Naive thymus-derived CD4-positive, alpha-beta T cell (primary cell): Measurements from ENCODE around the gene GJB5. TPM values are rescaled to one million over a fixed set of nuclear protein-coding genes. Genes with fewer than 3 reads are reported as not detected.

ENCODE experiments used
- ATAC-seq: fragments of 150-1000 bp; cut with Tn5 transposase; 2 replicates; pipeline ENCODE4 v1.10.0; 2021; ENCODE audit warnings: mild to moderate bottlenecking, moderate library complexity
- CTCF ChIA-PET: fragments of 350-600 bp; sonication (Branson Sonifier 250); formaldehyde crosslinking; loops from one replicate; lab custom pipeline; 2021; ENCODE audit warnings: antibody characterized with exemption; lab: Charles Lee
- POLR2A ChIA-PET: fragments of 350-600 bp; sonication (Branson Sonifier 250); formaldehyde crosslinking; loops from one replicate; lab custom pipeline; 2021; ENCODE audit warnings: antibody characterized with exemption, inconsistent platforms; lab: Charles Lee
- DNase-seq, 9 donors: peaks; one replicate each; pipeline versions ENCODE4 v3.0.0 to v3.0.0-alpha.2; 2020 to 2022; ENCODE audit warnings: mixed read lengths in 1 of 9
- H3K27ac ChIP-seq: one replicate; pipeline ENCODE4 v1.7.0; 2013; ENCODE audit warnings: mild to moderate bottlenecking, low read depth, low read length, moderate library complexity
- H3K27me3 ChIP-seq, 2 donors: one replicate each; pipeline ENCODE4 v1.7.0; 2013; ENCODE audit warnings: low read length in 2 of 2, mild to moderate bottlenecking in 2 of 2, moderate library complexity in 2 of 2; ENCODE audit not compliant: control insufficient read depth in 2 of 2, insufficient read depth in 2 of 2
- H3K36me3 ChIP-seq, 3 experiments: 1 replicate in 2 of 3; 2 replicates in 1 of 3; pipeline ENCODE4 v1.7.0; 2013; ENCODE audit warnings: low read length in 3 of 3, mild to moderate bottlenecking in 3 of 3, moderate library complexity in 1 of 3; ENCODE audit not compliant: insufficient read depth in 3 of 3, control insufficient read depth in 2 of 3
- H3K4me1 ChIP-seq, 2 donors: one replicate each; pipeline ENCODE4 v1.7.0; 2013; ENCODE audit warnings: low read length in 2 of 2, mild to moderate bottlenecking in 2 of 2, moderate library complexity in 1 of 2; ENCODE audit not compliant: control insufficient read depth in 2 of 2, insufficient read depth in 2 of 2
- H3K4me3 ChIP-seq: 2 replicates; pipeline ENCODE4 v1.7.0; 2013; ENCODE audit warnings: mild to moderate bottlenecking, low read length
- H3K9me3 ChIP-seq, 3 experiments: 1 replicate in 2 of 3; 2 replicates in 1 of 3; pipeline ENCODE4 v1.7.0; 2013; ENCODE audit warnings: low read length in 3 of 3; ENCODE audit not compliant: control insufficient read depth in 2 of 3
- H3K27ac Mint-ChIP-seq, 9 donors: one replicate each; pipeline ENCODE4 v1.8.0; 2020 to 2022; ENCODE audit warnings: mixed read lengths in 9 of 9, mild to moderate bottlenecking in 8 of 9, moderate library complexity in 5 of 9, inconsistent platforms in 2 of 9
- H3K27me3 Mint-ChIP-seq, 5 donors: one replicate each; pipeline ENCODE4 v1.8.0; 2021 to 2022; ENCODE audit warnings: mixed read lengths in 5 of 5, mild to moderate bottlenecking in 1 of 5
- H3K36me3 Mint-ChIP-seq, 5 donors: one replicate each; pipeline ENCODE4 v1.8.0; 2020 to 2022; ENCODE audit warnings: mixed read lengths in 5 of 5, mild to moderate bottlenecking in 3 of 5, inconsistent platforms in 1 of 5
- H3K4me1 Mint-ChIP-seq, 7 donors: one replicate each; pipeline ENCODE4 v1.8.0; 2020 to 2022; ENCODE audit warnings: mixed read lengths in 7 of 7, mild to moderate bottlenecking in 3 of 7, inconsistent platforms in 1 of 7
- H3K4me3 Mint-ChIP-seq, 10 donors: one replicate each; pipeline ENCODE4 v1.8.0; 2020 to 2022; ENCODE audit warnings: mild to moderate bottlenecking in 10 of 10, mixed read lengths in 10 of 10, moderate library complexity in 6 of 10, inconsistent platforms in 2 of 10
- H3K9me3 Mint-ChIP-seq, 11 donors: one replicate each; pipeline ENCODE4 v1.8.0; 2020 to 2022; ENCODE audit warnings: mixed read lengths in 11 of 11, mild to moderate bottlenecking in 4 of 11, inconsistent platforms in 1 of 11, moderate library complexity in 1 of 11
- intact Hi-C, 2 donors: fragments of 100-400 bp; cut with micrococcal nuclease; formaldehyde crosslinking; loops; one replicate each; pipeline ENCODE4 v1.15.1; 2023
- polyA plus RNA-seq, 2 donors: library from polyadenylated mRNA; unstranded; fragments of 300-500 nt; fragmentation: Illumina TruSeq; gene quantifications; one replicate each; pipeline ENCODE4 v1.2.3, GENCODE V29; 2021
- total RNA-seq, 6 experiments: library from RNA in 5 of 6; stranded (reverse) in 5 of 6; gene quantifications; 1 replicate in 5 of 6; 2 replicates in 1 of 6; pipeline ENCODE4 v1.2.3 and lab custom pipeline; 2021 to 2026

The GJB5 gene
- total and polyA plus RNA-seq, 7 experiments from 2014 or later, result not detected

DNA sequence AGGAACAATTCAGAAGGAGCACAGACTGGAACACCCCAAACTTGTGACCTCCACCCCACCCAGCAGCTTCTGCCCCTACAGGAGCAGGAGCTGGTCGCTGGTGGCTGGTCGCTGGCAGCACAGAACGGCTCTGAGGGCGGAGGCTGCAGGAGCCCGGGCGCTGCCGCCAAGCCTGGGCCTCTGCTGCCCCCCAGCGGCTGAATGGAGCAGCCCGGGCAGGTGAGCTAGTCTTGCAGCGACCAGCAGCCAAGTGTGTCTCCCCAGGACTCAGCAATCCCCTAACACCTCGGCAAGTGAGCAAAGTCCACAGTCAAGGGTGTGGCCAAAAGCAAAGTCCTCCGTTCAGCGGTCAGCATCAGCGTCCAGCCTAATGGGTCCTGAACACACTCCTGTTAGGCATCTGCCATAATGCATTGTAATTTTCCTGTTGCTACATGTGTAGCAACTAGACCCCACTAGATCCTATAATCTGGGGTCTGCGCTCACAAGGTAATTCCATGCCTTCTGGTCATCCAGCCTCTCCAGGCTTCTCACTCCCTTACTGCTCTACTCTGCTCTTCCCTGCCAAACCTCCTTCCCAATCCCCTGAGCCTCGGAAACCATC is 12.1 kb upstream of the GJB5 start:
- CTCF ChIA-PET, result interaction anchor here (1.1 to 1.8 kb wide), 6 partner anchors 10 to 1112 kb away, joined by 3 to 11 read pairs (median 6); no protein-coding TSS in a partner anchor
- Histone ChIP-seq H3K4me3 (no peak overlapping the region), H3K9me3 (no peaks in the 10 kb centered on the region), H3K27ac (no peak overlapping the region), H3K4me1 (no peaks in the 10 kb centered on the region), H3K27me3 (no peaks in the 10 kb centered on the region), H3K36me3 (no peaks in the 10 kb centered on the region)
- peaks cover 0 to 6% (median 0%) of the 10 kb centered on the region in 7 donors for H3K4me1 Mint-ChIP-seq
- no peaks in the 10 kb centered on the region for H3K9me3 Mint-ChIP-seq
- ATAC-seq, result peak; percentile 80
- intact Hi-C loops, result loop anchor here (1.0 to 5.0 kb wide), 2 partner anchors 1109 to 1110 kb away; no protein-coding TSS in a partner anchor
- peak; percentile 35 to 87 (median 66) for DNase-seq
- H3K4me3 Mint-ChIP-seq, result no peak overlapping the region
- H3K27me3 Mint-ChIP-seq, result peaks cover 0 to 7% (median 0%) of the 10 kb centered on the region in 5 donors
- H3K36me3 Mint-ChIP-seq, result no peaks in the 10 kb centered on the region
- H3K27ac Mint-ChIP-seq, result no peak overlapping the region
- POLR2A ChIA-PET, result no interaction called here

DNA sequence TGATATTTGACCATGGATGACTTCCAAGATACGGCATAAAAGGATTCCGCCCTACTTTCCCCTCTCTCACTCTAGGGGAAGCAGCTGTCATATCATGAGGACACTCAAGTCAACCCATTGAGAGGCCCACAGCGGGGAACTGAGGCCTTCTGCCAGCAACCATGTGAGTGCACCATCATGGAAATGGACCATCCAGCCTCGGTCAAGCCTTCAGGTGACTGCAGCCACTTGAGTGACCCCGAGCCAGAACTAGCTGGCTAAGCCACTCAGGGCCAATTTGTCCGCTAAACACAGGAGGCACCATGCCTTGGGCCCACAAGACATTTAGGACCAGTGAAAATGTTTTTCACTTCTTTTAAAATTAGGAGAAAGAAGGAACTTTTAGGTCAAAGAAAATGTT is 11.1 kb upstream of the GJB5 start:
- H3K4me1 Mint-ChIP-seq, result peaks cover 0 to 6% (median 0%) of the 10 kb centered on the region in 7 donors
- no peak overlapping the region for H3K4me3 Mint-ChIP-seq
- ATAC-seq, result no peak
- Histone ChIP-seq H3K27me3 (no peaks in the 10 kb centered on the region), H3K4me3 (no peak overlapping the region), H3K4me1 (no peaks in the 10 kb centered on the region), H3K27ac (no peak overlapping the region), H3K9me3 (no peaks in the 10 kb centered on the region), H3K36me3 (no peaks in the 10 kb centered on the region)
- H3K9me3 Mint-ChIP-seq, result no peaks in the 10 kb centered on the region
- peaks cover 0 to 9% (median 0%) of the 10 kb centered on the region in 5 donors for H3K27me3 Mint-ChIP-seq
- H3K36me3 Mint-ChIP-seq, result no peaks in the 10 kb centered on the region
- intact Hi-C loops, result loop anchor here in 1 of 2 donors (5.0 kb wide), 1 partner anchor 1111 kb away; no protein-coding TSS in a partner anchor
- DNase-seq, result no peak
- ChIA-PET POLR2A (no interaction called here), CTCF (interaction anchor here (1.1 to 1.8 kb wide), 6 partner anchors 9 to 1111 kb away, joined by 3 to 11 read pairs (median 3); no protein-coding TSS in a partner anchor)
- no peak overlapping the region for H3K27ac Mint-ChIP-seq

DNA sequence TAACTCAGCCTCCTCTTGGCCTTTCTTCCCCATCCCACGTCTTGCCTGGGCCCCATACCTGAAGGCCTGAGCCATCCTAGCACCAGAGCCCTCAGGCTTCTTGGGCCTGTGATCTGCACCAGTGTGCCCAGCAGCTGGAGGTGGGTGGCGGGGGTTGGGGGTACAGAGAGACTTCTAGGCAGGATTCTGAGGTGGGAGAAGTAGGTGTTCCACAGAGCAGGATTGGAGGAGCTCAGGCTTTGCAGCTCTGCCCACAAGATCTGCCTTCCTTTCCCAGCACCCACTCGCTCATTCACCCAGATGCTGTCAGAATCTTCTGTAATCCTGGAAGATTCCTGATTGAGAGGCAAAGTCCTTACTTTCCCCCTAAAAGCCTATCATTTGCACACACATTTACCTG is 10.0 kb upstream of the GJB5 start:
- H3K4me1 Mint-ChIP-seq, result peaks cover 0 to 6% (median 0%) of the 10 kb centered on the region in 7 donors
- CTCF ChIA-PET, result interaction anchor here (1.3 kb wide), 1 partner anchor 1112 kb away, joined by 3 read pairs; no protein-coding TSS in a partner anchor
- H3K27me3 Mint-ChIP-seq, result peaks cover 0 to 9% (median 0%) of the 10 kb centered on the region in 5 donors
- intact Hi-C loops, result loop anchor here in 1 of 2 donors (5.0 kb wide), 1 partner anchor 1113 kb away; no protein-coding TSS in a partner anchor
- no peak for ATAC-seq
- no peaks in the 10 kb centered on the region for H3K36me3 Mint-ChIP-seq
- no peaks in the 10 kb centered on the region for H3K9me3 Mint-ChIP-seq
- peak overlapping the region in 1 of 9 donors; percentile 23 for H3K27ac Mint-ChIP-seq
- Histone ChIP-seq H3K27ac (no peak overlapping the region), H3K4me3 (no peak overlapping the region), H3K4me1 (no peaks in the 10 kb centered on the region), H3K36me3 (no peaks in the 10 kb centered on the region), H3K27me3 (no peaks in the 10 kb centered on the region), H3K9me3 (no peaks in the 10 kb centered on the region)
- no peak for DNase-seq
- POLR2A ChIA-PET, result no interaction called here
- no peak overlapping the region for H3K4me3 Mint-ChIP-seq

DNA sequence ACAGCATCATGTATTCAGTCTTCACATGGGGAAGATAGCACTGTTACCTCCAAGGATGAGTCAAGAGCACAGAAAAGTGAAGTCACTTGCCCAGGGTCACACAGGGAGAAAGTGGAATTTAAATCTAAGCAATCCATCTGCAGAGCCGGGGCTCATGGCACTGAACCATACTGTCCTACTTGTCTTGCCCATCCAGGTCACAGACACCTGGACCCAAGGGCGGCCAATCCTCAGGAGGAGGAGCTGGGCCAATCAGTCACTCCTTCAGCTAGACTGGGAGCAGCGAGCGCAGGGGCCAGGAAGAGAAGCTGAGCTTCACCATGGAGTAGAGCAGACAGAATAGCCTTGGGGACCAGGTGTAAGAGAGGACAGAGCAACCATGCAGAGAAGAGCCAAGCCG is 9.2 kb upstream of the GJB5 start:
- POLR2A ChIA-PET, result no interaction called here
- H3K4me3 ChIP-seq, result no peak overlapping the region
- H3K4me1 Mint-ChIP-seq, result peaks cover 0 to 6% (median 0%) of the 10 kb centered on the region in 7 donors
- no peaks in the 10 kb centered on the region for H3K9me3 ChIP-seq
- no peaks in the 10 kb centered on the region for H3K27me3 ChIP-seq
- intact Hi-C loops, result no loop called here
- H3K4me3 Mint-ChIP-seq, result no peak overlapping the region
- no peaks in the 10 kb centered on the region for H3K36me3 Mint-ChIP-seq
- CTCF ChIA-PET, result no interaction called here
- ATAC-seq (no peak), DNase-seq (no peak)
- peaks cover 0 to 5% (median 0%) of the 10 kb centered on the region in 5 donors for H3K27me3 Mint-ChIP-seq
- H3K27ac ChIP-seq, result no peak overlapping the region
- no peaks in the 10 kb centered on the region for H3K4me1 ChIP-seq
- H3K27ac Mint-ChIP-seq, result no peak overlapping the region
- H3K9me3 Mint-ChIP-seq, result no peaks in the 10 kb centered on the region
- H3K36me3 ChIP-seq, result no peaks in the 10 kb centered on the region

DNA sequence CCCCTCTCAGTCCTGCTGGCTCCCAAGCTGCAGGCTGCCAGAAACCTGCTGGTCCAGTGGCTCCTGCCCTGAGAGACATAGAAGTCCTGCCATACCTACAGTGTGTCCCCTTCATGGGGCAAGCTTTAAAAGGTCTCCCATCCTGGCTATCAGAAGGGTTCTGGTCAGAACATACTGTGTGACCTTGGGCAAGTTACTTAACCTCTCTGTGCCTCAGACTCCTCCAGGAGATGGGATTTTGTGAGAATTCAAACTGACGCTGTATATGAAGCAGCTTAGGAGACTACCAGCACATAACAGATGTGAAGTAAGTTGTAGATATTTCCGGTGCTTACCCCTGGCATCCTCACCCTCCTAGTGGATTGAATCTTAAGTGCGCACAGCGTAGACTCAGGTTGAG is 8.7 kb upstream of the GJB5 start:
- DNase-seq, result no peak
- Mint-ChIP-seq H3K27ac (no peak overlapping the region), H3K4me3 (no peak overlapping the region), H3K4me1 (peaks cover 0 to 6% (median 0%) of the 10 kb centered on the region in 7 donors), H3K27me3 (peaks cover 0 to 5% (median 0%) of the 10 kb centered on the region in 5 donors), H3K9me3 (no peaks in the 10 kb centered on the region), H3K36me3 (no peaks in the 10 kb centered on the region)
- no peaks in the 10 kb centered on the region for H3K4me1 ChIP-seq
- intact Hi-C loops, result no loop called here
- CTCF ChIA-PET, result no interaction called here
- no peak for ATAC-seq
- no peaks in the 10 kb centered on the region for H3K9me3 ChIP-seq
- H3K36me3 ChIP-seq, result no peaks in the 10 kb centered on the region
- H3K27me3 ChIP-seq, result no peaks in the 10 kb centered on the region
- H3K27ac ChIP-seq, result no peak overlapping the region
- POLR2A ChIA-PET, result no interaction called here
- H3K4me3 ChIP-seq, result no peak overlapping the region

DNA sequence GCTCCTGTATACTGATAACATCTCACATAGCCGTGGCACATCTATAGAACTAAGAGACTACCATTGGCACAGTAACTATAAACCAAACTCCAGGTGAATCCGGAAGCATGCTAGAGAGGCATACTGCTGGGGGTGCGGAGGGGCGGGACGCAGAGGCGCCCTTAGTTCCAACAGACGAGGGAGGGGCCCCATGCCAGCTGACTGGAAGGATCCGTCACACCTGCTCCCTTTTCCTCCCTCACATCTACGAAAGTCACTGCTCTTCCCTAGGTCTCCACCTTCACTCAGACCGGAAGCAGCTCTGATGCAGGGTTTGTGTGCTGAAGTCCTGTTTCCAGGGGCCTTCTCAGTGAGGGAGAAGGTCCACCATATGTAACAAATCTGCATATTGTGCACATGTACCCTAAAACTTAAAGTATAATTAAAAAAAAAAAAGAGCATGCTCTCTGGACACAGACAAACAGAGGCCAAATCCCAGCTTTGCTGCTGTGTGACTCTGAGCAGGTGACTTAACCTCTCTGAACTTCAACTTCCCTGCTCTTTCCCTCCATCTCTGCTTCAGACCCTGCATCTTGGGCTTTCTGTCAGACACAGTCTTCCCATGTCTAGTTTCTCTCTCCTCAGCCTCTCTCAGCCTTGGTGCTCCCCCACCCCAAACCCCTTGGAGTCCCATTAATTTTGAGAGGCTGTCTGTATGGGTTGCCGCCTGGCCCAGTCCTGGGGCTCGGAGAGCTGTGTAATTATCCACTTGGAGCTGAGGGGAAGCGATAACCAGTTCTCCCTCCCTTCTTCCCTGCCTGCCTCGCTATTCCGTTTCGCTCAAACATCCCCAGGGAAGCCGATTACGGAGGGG is 7.8 kb upstream of the GJB5 start:
- no peaks in the 10 kb centered on the region for H3K9me3 Mint-ChIP-seq

More for the DNA sequence above, 7.8 kb upstream of the GJB5 start:
- H3K4me3 ChIP-seq, result no peak overlapping the region
- intact Hi-C loops, result no loop called here
- no peak overlapping the region for H3K27ac ChIP-seq
- Mint-ChIP-seq H3K27me3 (peaks cover 0 to 5% (median 0%) of the 10 kb centered on the region in 5 donors), H3K36me3 (no peaks in the 10 kb centered on the region), H3K4me3 (no peak overlapping the region), H3K4me1 (peaks cover 0 to 6% (median 0%) of the 10 kb centered on the region in 7 donors), H3K27ac (no peak overlapping the region)
- DNase-seq (no peak), ATAC-seq (no peak)
- no peaks in the 10 kb centered on the region for H3K36me3 ChIP-seq
- no peaks in the 10 kb centered on the region for H3K9me3 ChIP-seq
- no peaks in the 10 kb centered on the region for H3K4me1 ChIP-seq
- no peaks in the 10 kb centered on the region for H3K27me3 ChIP-seq
- ChIA-PET POLR2A (no interaction called here), CTCF (no interaction called here)
